HG02678 (cell line): ENCODE data around the gene ANKS6.
"Not testable (repeated sequence)": the region's sequence is repeated elsewhere in the genome, so short reads cannot be mapped to it uniquely, and the experiment has no call there.

Experiments used
- ATAC-seq: cut with Tn5 transposase; IDR thresholded peaks from one replicate; pipeline ENCODE4 v1.9.1; 2021; ENCODE audit warnings: mild to moderate bottlenecking, moderate library complexity; ENCODE audit not compliant: unreplicated experiment

Gene ANKS6

GRCh38 chr9:98707166-98708102 is 88.9 kb downstream of the ANKS6 start:
- no peak for ATAC-seq

- ATAC-seq, result no peak
These were observed 89.6 kb downstream of the ANKS6 start for GRCh38 chr9:98706651-98707165.

- ATAC-seq, result no peak
These were observed 93.4 kb downstream of the ANKS6 start for GRCh38 chr9:98702835-98703380.

- ATAC-seq, result no peak
These were observed 94.0 kb downstream of the ANKS6 start for GRCh38 chr9:98702340-98702739.

- ATAC-seq, result no peak
These were observed 94.8 kb downstream of the ANKS6 start for GRCh38 chr9:98701576-98701975.

- no peak for ATAC-seq
These were observed 95.6 kb downstream of the ANKS6 start for GRCh38 chr9:98700801-98701200.

GRCh38 chr9:98698856-98699255 is 97.5 kb downstream of the ANKS6 start:
- no peak for ATAC-seq

GRCh38 chr9:98694943-98695342 is 101.4 kb downstream of the ANKS6 start:
- ATAC-seq, result no peak

GRCh38 chr9:98692392-98692791 is 104.0 kb downstream of the ANKS6 start:
- no peak for ATAC-seq

- no peak for ATAC-seq
These were observed 104.5 kb downstream of the ANKS6 start for GRCh38 chr9:98691890-98692289.

- ATAC-seq, result no peak
These were observed 105.7 kb downstream of the ANKS6 start for GRCh38 chr9:98690686-98691085.

GRCh38 chr9:98688710-98689495 is 107.5 kb downstream of the ANKS6 start:
- ATAC-seq, result no peak

GRCh38 chr9:98687911-98688310 is 108.4 kb downstream of the ANKS6 start:
- no peak for ATAC-seq

GRCh38 chr9:98686961-98687855 is 109.1 kb downstream of the ANKS6 start:
- no peak for ATAC-seq

- not testable (repeated sequence) for ATAC-seq
These were observed 111.5 kb downstream of the ANKS6 start for GRCh38 chr9:98684816-98685215.
